ENCODE data around the gene DERL3. TPM values are rescaled to one million over a fixed set of nuclear protein-coding genes. Genes with fewer than 3 reads are reported as not detected.

Gene DERL3
- total and polyA plus RNA-seq, 2 of the 13 experiments (the other 11 are each of a cell fraction or from before 2014, with no cell fraction given), result not detected

DNA sequence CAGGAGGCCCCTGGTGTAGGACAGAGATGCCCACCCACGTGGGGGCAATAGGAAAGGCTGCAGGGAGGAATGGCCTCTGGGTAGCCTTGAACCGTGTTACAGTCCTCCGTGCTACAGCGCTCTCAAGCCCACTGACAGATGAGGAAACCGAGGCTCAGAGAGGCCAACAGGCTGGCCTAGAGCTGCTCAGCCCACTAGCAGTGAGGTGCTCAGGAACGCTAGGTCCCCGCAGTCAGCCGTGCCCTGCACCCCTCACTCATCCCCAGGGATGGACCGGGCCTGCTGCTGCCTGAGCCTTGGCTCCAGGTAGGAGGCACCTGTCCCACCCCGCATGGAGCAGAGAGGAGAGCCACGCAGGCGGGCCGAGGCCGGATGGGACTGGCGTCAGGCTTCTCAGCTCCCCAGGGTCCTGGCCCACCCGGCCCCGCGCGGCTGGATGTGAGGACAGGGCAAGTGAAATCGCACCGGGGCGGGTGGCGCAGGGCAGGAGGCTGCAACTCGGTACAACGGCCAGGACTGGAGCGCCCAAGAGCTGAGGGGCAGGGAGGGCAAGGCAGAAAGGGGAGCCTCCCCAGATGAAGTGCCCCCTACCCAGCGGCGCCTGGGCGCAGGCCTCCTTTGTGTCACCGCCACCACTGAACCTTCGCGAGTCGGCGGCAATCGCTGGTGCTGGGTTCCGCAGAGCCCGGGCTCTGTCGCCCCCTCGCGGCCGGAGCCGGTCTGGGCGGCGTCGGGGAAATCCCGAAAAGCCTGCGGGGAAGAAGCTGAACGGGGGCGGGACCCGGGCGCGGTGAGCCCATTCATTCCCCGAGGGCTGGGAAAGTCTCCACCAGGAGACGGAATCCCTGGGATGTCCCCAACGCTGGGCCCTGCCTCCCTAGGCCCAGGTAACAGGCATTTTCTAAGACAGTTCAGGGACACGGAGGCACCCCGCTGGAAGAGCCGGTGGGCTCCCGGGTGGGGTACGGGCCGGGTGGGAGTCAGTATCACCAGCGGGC, 10.5 kb upstream of the DERL3 start (continued):
- TF ChIP-seq ATRX (CRISPR knock-in tag; IDR thresholded peaks at IDR 0.05; ENCODE audit: borderline replicate concordance) (no peak), ZMYM4 (CRISPR knock-in tag; IDR thresholded peaks at IDR 0.05) (no peak; the same call in 1 of the 2 replicates), KLF6 (CRISPR knock-in tag; IDR thresholded peaks at IDR 0.05) (0 out of 2 replicates have a peak, but pooled peaks have one; percentile 59), ZNF329 (CRISPR knock-in tag; IDR thresholded peaks at IDR 0.05; ENCODE audit: low read depth) (no peak), STAT5B (CRISPR knock-in tag; IDR thresholded peaks at IDR 0.05) (no peak), ZNF737 (CRISPR knock-in tag; IDR thresholded peaks at IDR 0.05; ENCODE audit: borderline replicate concordance) (no peak), GZF1 (CRISPR knock-in tag; IDR thresholded peaks at IDR 0.05) (no peak), ZNF552 (CRISPR knock-in tag; IDR thresholded peaks at IDR 0.05; ENCODE audit: borderline replicate concordance) (no peak), ELF1 (CRISPR knock-in tag; IDR thresholded peaks at IDR 0.05) (0 out of 2 replicates have a peak, but pooled peaks have one; percentile 29), ZNF354B (CRISPR knock-in tag; IDR thresholded peaks at IDR 0.05) (no peak), ZNF790 (CRISPR knock-in tag; IDR thresholded peaks at IDR 0.05; ENCODE audit: borderline replicate concordance) (no peak), MLLT10 (CRISPR knock-in tag; IDR thresholded peaks at IDR 0.05) (no peak), GFI1 (CRISPR knock-in tag; IDR thresholded peaks at IDR 0.05; ENCODE audit: borderline replicate concordance) (peak; percentile 57; the same call in 1 of the 2 replicates), ZNF264 (CRISPR knock-in tag; IDR thresholded peaks at IDR 0.05) (no peak), ZFP41 (CRISPR knock-in tag; IDR thresholded peaks at IDR 0.05; ENCODE audit: borderline replicate concordance) (no peak), NFIB (CRISPR knock-in tag; IDR thresholded peaks at IDR 0.05; ENCODE audit: borderline replicate concordance) (no peak), ZNF383 (CRISPR knock-in tag; IDR thresholded peaks at IDR 0.05; ENCODE audit: borderline replicate concordance) (no peak), ZNF501 (CRISPR knock-in tag; IDR thresholded peaks at IDR 0.05) (peak; percentile 75; the same call in 1 of the 2 replicates), ZNF589 (CRISPR knock-in tag; conservative IDR thresholded peaks at IDR 0.05) (no peak)
- TF ChIP-seq, protein P1, sequence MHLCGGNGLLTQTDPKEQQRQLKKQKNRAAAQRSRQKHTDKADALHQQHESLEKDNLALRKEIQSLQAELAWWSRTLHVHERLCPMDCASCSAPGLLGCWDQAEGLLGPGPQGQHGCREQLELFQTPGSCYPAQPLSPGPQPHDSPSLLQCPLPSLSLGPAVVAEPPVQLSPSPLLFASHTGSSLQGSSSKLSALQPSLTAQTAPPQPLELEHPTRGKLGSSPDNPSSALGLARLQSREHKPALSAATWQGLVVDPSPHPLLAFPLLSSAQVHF (CRISPR knock-in tag; IDR thresholded peaks at IDR 0.05), result no peak
- TF ChIP-seq, protein P2, sequence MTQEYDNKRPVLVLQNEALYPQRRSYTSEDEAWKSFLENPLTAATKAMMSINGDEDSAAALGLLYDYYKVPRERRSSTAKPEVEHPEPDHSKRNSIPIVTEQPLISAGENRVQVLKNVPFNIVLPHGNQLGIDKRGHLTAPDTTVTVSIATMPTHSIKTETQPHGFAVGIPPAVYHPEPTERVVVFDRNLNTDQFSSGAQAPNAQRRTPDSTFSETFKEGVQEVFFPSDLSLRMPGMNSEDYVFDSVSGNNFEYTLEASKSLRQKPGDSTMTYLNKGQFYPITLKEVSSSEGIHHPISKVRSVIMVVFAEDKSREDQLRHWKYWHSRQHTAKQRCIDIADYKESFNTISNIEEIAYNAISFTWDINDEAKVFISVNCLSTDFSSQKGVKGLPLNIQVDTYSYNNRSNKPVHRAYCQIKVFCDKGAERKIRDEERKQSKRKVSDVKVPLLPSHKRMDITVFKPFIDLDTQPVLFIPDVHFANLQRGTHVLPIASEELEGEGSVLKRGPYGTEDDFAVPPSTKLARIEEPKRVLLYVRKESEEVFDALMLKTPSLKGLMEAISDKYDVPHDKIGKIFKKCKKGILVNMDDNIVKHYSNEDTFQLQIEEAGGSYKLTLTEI (CRISPR knock-in tag; conservative IDR thresholded peaks at IDR 0.05), result no peak
- TF ChIP-seq, protein P3, sequence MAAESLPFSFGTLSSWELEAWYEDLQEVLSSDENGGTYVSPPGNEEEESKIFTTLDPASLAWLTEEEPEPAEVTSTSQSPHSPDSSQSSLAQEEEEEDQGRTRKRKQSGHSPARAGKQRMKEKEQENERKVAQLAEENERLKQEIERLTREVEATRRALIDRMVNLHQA (CRISPR knock-in tag; IDR thresholded peaks at IDR 0.05), result no peak
- TF ChIP-seq, protein P4, sequence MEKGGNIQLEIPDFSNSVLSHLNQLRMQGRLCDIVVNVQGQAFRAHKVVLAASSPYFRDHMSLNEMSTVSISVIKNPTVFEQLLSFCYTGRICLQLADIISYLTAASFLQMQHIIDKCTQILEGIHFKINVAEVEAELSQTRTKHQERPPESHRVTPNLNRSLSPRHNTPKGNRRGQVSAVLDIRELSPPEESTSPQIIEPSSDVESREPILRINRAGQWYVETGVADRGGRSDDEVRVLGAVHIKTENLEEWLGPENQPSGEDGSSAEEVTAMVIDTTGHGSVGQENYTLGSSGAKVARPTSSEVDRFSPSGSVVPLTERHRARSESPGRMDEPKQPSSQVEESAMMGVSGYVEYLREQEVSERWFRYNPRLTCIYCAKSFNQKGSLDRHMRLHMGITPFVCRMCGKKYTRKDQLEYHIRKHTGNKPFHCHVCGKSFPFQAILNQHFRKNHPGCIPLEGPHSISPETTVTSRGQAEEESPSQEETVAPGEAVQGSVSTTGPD (CRISPR knock-in tag; IDR thresholded peaks at IDR 0.05), result no peak
